ENCODE measurements around the gene DGKE. TPM values are rescaled to one million over a fixed set of nuclear protein-coding genes. Genes with fewer than 3 reads are reported as not detected.

The DGKE gene
- total and polyA plus RNA-seq, 2 of the 13 experiments (the other 11 are each of a cell fraction or from before 2014, with no cell fraction given), result 3.2 to 5.3 TPM

- TF ChIP-seq NONO (IDR thresholded peaks at IDR 0.05) (no peak), NONO (CRISPR knock-in tag; conservative IDR thresholded peaks at IDR 0.05) (no peak), CEBPG (CRISPR knock-in tag; IDR thresholded peaks at IDR 0.05) (peak; percentile 72), RNF219 (CRISPR knock-in tag; IDR thresholded peaks at IDR 0.05) (no peak), SMAD1 (CRISPR knock-in tag; IDR thresholded peaks at IDR 0.05; ENCODE audit: borderline replicate concordance, low read depth) (0 out of 2 replicates have a peak, but pooled peaks have one; percentile 36), PRPF4 (IDR thresholded peaks at IDR 0.05; ENCODE audit: low read depth, low read length, poor library complexity, severe bottlenecking) (no peak), ZNF547 (CRISPR knock-in tag; IDR thresholded peaks at IDR 0.05) (no peak), HHEX (CRISPR knock-in tag; IDR thresholded peaks at IDR 0.05) (no peak), ZNF276 (CRISPR knock-in tag; IDR thresholded peaks at IDR 0.05; ENCODE audit: low read depth) (no peak), HMGA1 (CRISPR knock-in tag; conservative IDR thresholded peaks at IDR 0.05) (no peak), ZNF710 (CRISPR knock-in tag; IDR thresholded peaks at IDR 0.05; ENCODE audit: borderline replicate concordance) (no peak; the same call in 1 of the 2 replicates), ZNF234 (CRISPR knock-in tag; conservative IDR thresholded peaks at IDR 0.05) (no peak), MTA3 (CRISPR knock-in tag; IDR thresholded peaks at IDR 0.05) (no peak), ZFP41 (CRISPR knock-in tag; IDR thresholded peaks at IDR 0.05; ENCODE audit: borderline replicate concordance) (no peak), RXRB (CRISPR knock-in tag; IDR thresholded peaks at IDR 0.05; ENCODE audit: borderline replicate concordance) (peak; percentile 63; the same call in 1 of the 2 replicates), TCF7 (IDR thresholded peaks at IDR 0.05; ENCODE audit: low read depth) (no peak), SMYD3 (CRISPR knock-in tag; IDR thresholded peaks at IDR 0.05) (no peak), CAMTA2 (CRISPR knock-in tag; IDR thresholded peaks at IDR 0.05; ENCODE audit: borderline replicate concordance) (no peak), TEAD3 (CRISPR knock-in tag; optimal IDR thresholded peaks at IDR 0.05; ENCODE audit: borderline replicate concordance) (no peak), FOXM1 (CRISPR knock-in tag; IDR thresholded peaks at IDR 0.05) (no peak), ARID3A (IDR thresholded peaks at IDR 0.05; ENCODE audit: low read depth, low read length) (no peak), HNRNPH1 (optimal IDR thresholded peaks at IDR 0.05; ENCODE audit: low read depth, low read length) (no peak), ZBTB7B (CRISPR knock-in tag; IDR thresholded peaks at IDR 0.05) (peak; percentile 30; the same call in 1 of the 2 replicates)
These were observed 78.4 kb downstream of the DGKE start (continued) for GRCh38 chr17:56912105-56912999.

Data from HepG2 (cell line).